HepG2 (cell line): ENCODE results near the gene SECISBP2L. TPM values are rescaled to one million over a fixed set of nuclear protein-coding genes. Genes with fewer than 3 reads are reported as not detected.

Source experiments
- ATAC-seq: fragments of 200-7000 bp; cut with Tn5 transposase; 3 replicates; pipeline ENCODE4 v1.9.1; 2020; ENCODE audit warnings: mild to moderate bottlenecking, moderate library complexity
- BruUV-seq: library from RNA; stranded (reverse); fragments of 400-500 nt; replicated peaks from 2 replicates; lab custom pipeline; 2021; lab: Mats Ljungman, UMichigan
- CTCF ChIA-PET: fragments of 300-600 bp; formaldehyde crosslinking; extraction: SDS; loops from one replicate; lab custom pipeline; 2021; ENCODE audit warnings: low total read pairs, inconsistent platforms, low intra/inter-chr PET ratio; lab: Yijun Ruan, JAX
- POLR2A ChIA-PET: fragments of 350-600 bp; sonication (Branson Sonifier 250); formaldehyde crosslinking; loops from one replicate; lab custom pipeline; 2020; ENCODE audit warnings: antibody characterized with exemption, inconsistent platforms; lab: Yijun Ruan, JAX
- DNase-seq: peaks from one replicate; pipeline ENCODE4 v3.0.0-alpha.2; 2015; ENCODE audit warnings: low spot score
- FAIRE-seq: peaks from 3 replicates; lab custom pipeline; 2011; peaks lifted over from hg19 to GRCh38; lab: Jason Lieb, UNC
- H2AFZ ChIP-seq: one replicate; pipeline ENCODE4 v1.6.1; 2011; ENCODE audit warnings: low read length, inconsistent platforms
- H3K27ac ChIP-seq: fragments of 300-600 bp; 3 replicates; pipeline ENCODE4 v1.8.0; 2011; ENCODE audit warnings: mixed run types, mild to moderate bottlenecking, mixed read lengths, low read length, inconsistent platforms; ENCODE audit not compliant: insufficient read depth; ENCODE audit errors: extremely low read length
- H3K27me3 ChIP-seq, 2 experiments: fragments of 200-600 bp in 1 of 2; 2 replicates in 1 of 2; 3 replicates in 1 of 2; pipeline versions ENCODE4 v1.6.0 to v1.8.0; 2011; ENCODE audit warnings: low read length in 2 of 2, mild to moderate bottlenecking in 2 of 2, moderate library complexity in 2 of 2, inconsistent platforms in 1 of 2; ENCODE audit not compliant: insufficient read depth in 2 of 2, control insufficient read depth in 1 of 2
- H3K36me3 ChIP-seq, 2 experiments: fragments of 200-600 bp in 1 of 2; replicated peaks in 1 of 2; 2 replicates in 1 of 2; 3 replicates in 1 of 2; pipeline versions ENCODE4 v1.5.1 to v1.8.0; 2011; ENCODE audit warnings: low read length in 2 of 2, inconsistent platforms in 1 of 2; ENCODE audit not compliant: insufficient read depth in 2 of 2, control insufficient read depth in 1 of 2
- H3K4me1 ChIP-seq: 2 replicates; pipeline ENCODE4 v1.5.1; 2012; ENCODE audit warnings: low read length, inconsistent platforms; ENCODE audit not compliant: insufficient read depth
- H3K4me2 ChIP-seq: 2 replicates; pipeline ENCODE4 v1.6.0; 2011; ENCODE audit warnings: low read depth, low read length, inconsistent platforms
- H3K4me3 ChIP-seq, 3 experiments: fragments of 200-600 bp in 1 of 3; sonication (generic), shearing (Covaris generic) in 1 of 3; replicated peaks in 1 of 3; 2 replicates each; pipeline ENCODE4 v1.5.1; 2011 to 2016; ENCODE audit warnings: low read length in 3 of 3, inconsistent platforms in 2 of 3, low read depth in 2 of 3, mild to moderate bottlenecking in 2 of 3, control low read depth in 1 of 3, mixed read lengths in 1 of 3; ENCODE audit not compliant: insufficient read depth in 1 of 3
- H3K79me2 ChIP-seq: one replicate; pipeline ENCODE4 v1.6.1; 2011; ENCODE audit warnings: low read length, inconsistent platforms; ENCODE audit not compliant: insufficient read depth
- H3K9ac ChIP-seq: 2 replicates; pipeline ENCODE4 v1.6.0; 2011; ENCODE audit warnings: mild to moderate bottlenecking, low read depth, low read length, inconsistent platforms; ENCODE audit not compliant: insufficient read depth
- H3K9me3 ChIP-seq: 2 replicates; pipeline ENCODE4 v1.5.1; 2012; ENCODE audit warnings: mild to moderate bottlenecking, low read length
- H4K20me1 ChIP-seq: 2 replicates; pipeline ENCODE4 v1.6.0; 2011; ENCODE audit warnings: inconsistent platforms, mild to moderate bottlenecking, low read length, moderate library complexity; ENCODE audit not compliant: insufficient read depth
- BRF2 ChIP-seq: sonication (generic); formaldehyde crosslinking; IDR thresholded peaks from 2 replicates; pipeline ENCODE4 v1.8.1; 2022; ENCODE audit warnings: mild to moderate bottlenecking, missing genetic modification reagents
- ELF4 ChIP-seq: sonication (generic); formaldehyde crosslinking; IDR thresholded peaks from 2 replicates; pipeline ENCODE4 v1.5.0; 2020; ENCODE audit warnings: missing genetic modification reagents, mild to moderate bottlenecking, moderate library complexity, borderline replicate concordance
- FIP1L1 ChIP-seq: fragments of 200-400 bp; formaldehyde crosslinking; IDR thresholded peaks from 2 replicates; pipeline ENCODE4 v1.6.1; 2018; ENCODE audit warnings: low read depth, mild to moderate bottlenecking, low read length, moderate library complexity, borderline replicate concordance; ENCODE audit not compliant: insufficient read depth
- KDM5B ChIP-seq: sonication (generic); formaldehyde crosslinking; IDR thresholded peaks from 2 replicates; pipeline ENCODE4 v1.4.0; 2020; ENCODE audit warnings: missing genetic modification reagents, mild to moderate bottlenecking, borderline replicate concordance
- MAF1 ChIP-seq: sonication (generic); formaldehyde crosslinking; IDR thresholded peaks from 2 replicates; pipeline ENCODE4 v1.5.0; 2020; ENCODE audit warnings: missing genetic modification reagents, borderline replicate concordance
- MIER3 ChIP-seq: IDR thresholded peaks from 2 replicates; pipeline ENCODE4 v1.6.1; 2016; ENCODE audit warnings: missing compliant biosample characterization, borderline replicate concordance
- SNRNP70 ChIP-seq: fragments of 200-400 bp; formaldehyde crosslinking; IDR thresholded peaks from 2 replicates; pipeline ENCODE4 v1.6.1; 2017; ENCODE audit warnings: mild to moderate bottlenecking, low read depth, low read length, moderate library complexity
- SRSF1 ChIP-seq: fragments of 200-400 bp; formaldehyde crosslinking; optimal IDR thresholded peaks from 2 replicates; pipeline ENCODE3; 2017; ENCODE audit warnings: mild to moderate bottlenecking, low read depth, low read length, moderate library complexity
- ZBED4 ChIP-seq: sonication (generic); formaldehyde crosslinking; IDR thresholded peaks from 2 replicates; pipeline ENCODE4 v1.4.0; 2020; ENCODE audit warnings: missing genetic modification reagents, borderline replicate concordance
- ZBTB20 ChIP-seq: sonication (generic); formaldehyde crosslinking; IDR thresholded peaks from 2 replicates; pipeline ENCODE4 v1.8.1; 2023; ENCODE audit warnings: missing genetic modification reagents, low read depth, mild to moderate bottlenecking, borderline replicate concordance
- ZNF281 ChIP-seq: sonication (generic); formaldehyde crosslinking; IDR thresholded peaks from 2 replicates; pipeline ENCODE4 v1.4.0; 2020; ENCODE audit warnings: missing genetic modification reagents, borderline replicate concordance
- ZNF296 ChIP-seq: sonication (generic); formaldehyde crosslinking; conservative IDR thresholded peaks from 2 replicates; pipeline ENCODE4 v1.5.0; 2020; ENCODE audit warnings: mild to moderate bottlenecking, missing genetic modification reagents
- ZNF672 ChIP-seq: sonication (generic); formaldehyde crosslinking; IDR thresholded peaks from 2 replicates; pipeline ENCODE4 v1.8.1; 2022; ENCODE audit warnings: missing genetic modification reagents
- ZNF720 ChIP-seq: sonication (generic); formaldehyde crosslinking; IDR thresholded peaks from 2 replicates; pipeline ENCODE4 v1.4.0; 2020; ENCODE audit warnings: missing genetic modification reagents
- WGBS: methylation state at CpG from one replicate; pipeline ENCODE4 v1.1.6; 2017; ENCODE audit warnings: low lambda C conversion rate; 5-methylcytosine and 5-hydroxymethylcytosine counted together
- in situ Hi-C: cut with HindIII; loops from 2 replicates; pipeline ENCODE4 v1.10.0; 2017; ENCODE audit warnings: low pct_unique_long_range_greater_than_20kb; ENCODE audit not compliant: extremely low pct_ligation_motif_present
- intact Hi-C: fragments of 100-400 bp; cut with micrococcal nuclease; formaldehyde crosslinking; loops from one replicate; pipeline ENCODE4 v1.10.0; 2022; ENCODE audit not compliant: unreplicated experiment
- polyA plus RNA-seq, 8 experiments: library from polyadenylated mRNA; depleted of rRNA in 3 of 8; stranded (reverse) in 7 of 8; unstranded in 1 of 8; fragments of >200 nt; fragmentation: Illumina TruSeq in 4 of 8; extraction: Trizol in 4 of 8; gene quantifications; 2 replicates each; pipeline versions ENCODE4 v1.2.1 to v1.2.3, GENCODE V29; 2011 to 2016; ENCODE audit warnings: low read depth in 4 of 8, missing spikeins in 1 of 8, mixed read lengths in 1 of 8; ENCODE audit not compliant: insufficient read depth in 1 of 8
- total RNA-seq, 5 experiments: library from RNA; depleted of rRNA; stranded (reverse); fragments of >200 nt; fragmentation: Illumina TruSeq; extraction: Trizol; gene quantifications; 2 replicates each; pipeline ENCODE4 v1.2.3, GENCODE V29; 2016; ENCODE audit warnings: low read depth in 1 of 5

SECISBP2L gene
- total and polyA plus RNA-seq, 2 of the 13 experiments (the other 11 are each of a cell fraction or from before 2014, with no cell fraction given) = 13.9 to 15.6 TPM

- TF ChIP-seq ZBED4 (CRISPR knock-in tag) (no peak), ZNF296 (no peak), SRSF1 (no peak), BRF2 (CRISPR knock-in tag) (no peak), ZBTB20 (CRISPR knock-in tag) (no peak)
- TF ChIP-seq, all 625 proteins: peak for 0
These were observed 100.0 kb downstream of the SECISBP2L start (continued) for GRCh38 chr15:48946074-48946839.

- ChIA-PET CTCF (no interaction called here), POLR2A (no interaction called here)
- Histone ChIP-seq H3K79me2 (no peaks in the 10 kb centered on the region), H3K27me3 (no peaks in the 10 kb centered on the region; a peak in 1 of 5 replicates), H3K4me3 (no peak overlapping the region), H3K9me3 (no peaks in the 10 kb centered on the region), H3K9ac (no peak overlapping the region), H4K20me1 (no peaks in the 10 kb centered on the region), H3K4me1 (no peaks in the 10 kb centered on the region), H3K36me3 (no peaks in the 10 kb centered on the region), H3K4me2 (no peak overlapping the region), H2AFZ (no peak overlapping the region), H3K27ac (no peak overlapping the region)
- 32% methylated on average over 2 of the region's 2 CpGs for WGBS
- FAIRE-seq = no peak
- intact Hi-C loops (no loop called here), in situ Hi-C loops (no loop called here)
- no TSS peak for BruUV-seq
- no peak for ATAC-seq
- DNase-seq = no peak
- TF ChIP-seq SNRNP70 (no peak), FIP1L1 (no peak), MIER3 (CRISPR knock-in tag) (no peak), ZNF672 (no peak), ELF4 (CRISPR knock-in tag) (no peak), MAF1 (CRISPR knock-in tag) (no peak), ZNF720 (CRISPR knock-in tag) (no peak), KDM5B (no peak), ZNF281 (CRISPR knock-in tag) (no peak), SRSF1 (no peak)
These were observed 100.9 kb downstream of the SECISBP2L start for GRCh38 chr15:48945386-48945785.
